Heart left ventricle (tissue), 16 donors: ENCODE measurements around the gene DNALI1. TPM values are rescaled to one million over a fixed set of nuclear protein-coding genes. Genes with fewer than 3 reads are reported as not detected.

Source experiments
- ATAC-seq, 4 donors: fragments of 200-7000 bp; cut with Tn5 transposase; one replicate each; pipeline ENCODE4 v1.9.1; 2020 to 2022; ENCODE audit warnings: moderate library complexity in 4 of 4, mild to moderate bottlenecking in 3 of 4, moderate number of reproducible peaks in 1 of 4
- DNase-seq, 5 donors: peaks; one replicate each; pipeline ENCODE4 v3.0.0-alpha.2; 2020
- H3K27ac ChIP-seq, 12 donors: fragments of 200-600 bp; sonication (generic) in 4 of 12; one replicate each; pipeline versions ENCODE4 v1.5.0 to v1.8.0; 2016 to 2022; ENCODE audit warnings: mild to moderate bottlenecking in 2 of 12
- H3K27me3 ChIP-seq, 9 donors: fragments of 200-600 bp; sonication (generic) in 2 of 9; one replicate each; pipeline versions ENCODE4 v1.5.1 to v1.8.0; 2016 to 2022; ENCODE audit warnings: mild to moderate bottlenecking in 3 of 9
- H3K36me3 ChIP-seq, 9 donors: fragments of 200-600 bp; sonication (generic) in 2 of 9; one replicate each; pipeline versions ENCODE4 v1.5.0 to v1.8.0; 2018 to 2022; ENCODE audit warnings: mild to moderate bottlenecking in 2 of 9
- H3K4me1 ChIP-seq, 12 donors: fragments of 200-600 bp; sonication (generic) in 4 of 12; one replicate each; pipeline versions ENCODE4 v1.5.0 to v1.8.0; 2016 to 2022; ENCODE audit warnings: mild to moderate bottlenecking in 3 of 12
- H3K4me3 ChIP-seq, 12 donors: fragments of 200-600 bp; sonication (generic) in 4 of 12; one replicate each; pipeline versions ENCODE4 v1.5.0 to v1.8.0; 2017 to 2022; ENCODE audit warnings: mild to moderate bottlenecking in 9 of 12, moderate library complexity in 4 of 12
- H3K9me3 ChIP-seq, 12 donors: fragments of 200-600 bp; sonication (generic) in 4 of 12; one replicate each; pipeline versions ENCODE4 v1.5.0 to v1.8.0; 2016 to 2022; ENCODE audit warnings: mild to moderate bottlenecking in 1 of 12
- CTCF ChIP-seq, 12 donors: fragments of 200-600 bp; sonication (generic) in 4 of 12; IDR thresholded peaks; one replicate each; pipeline versions ENCODE4 v1.5.0 to v1.8.0; 2018 to 2022; ENCODE audit warnings: antibody characterized with exemption in 12 of 12, mild to moderate bottlenecking in 5 of 12
- POLR2A ChIP-seq, 2 donors: fragments of 450-650 bp; IDR thresholded peaks; one replicate each; pipeline ENCODE4 v1.6.1; 2017; ENCODE audit warnings: antibody characterized with exemption in 2 of 2, mild to moderate bottlenecking in 2 of 2, moderate library complexity in 2 of 2
- WGBS, 4 donors: extraction: QIAGEN DNeasy Blood & Tissue Kit in 2 of 4; methylation state at CpG; one replicate each; pipeline versions ENCODE4 v1.1.5 to v1.1.7; 2013 to 2018; 5-methylcytosine and 5-hydroxymethylcytosine counted together
- intact Hi-C, 10 donors: fragments of 100-400 bp; cut with DNase I; formaldehyde crosslinking; loops; one replicate each; pipeline versions ENCODE4 v1.11.1 to v1.14.2; 2022
- polyA plus RNA-seq, 2 donors: library from polyadenylated mRNA; stranded (reverse); fragments of 200-250 nt; gene quantifications; one replicate each; pipeline ENCODE4 v1.2.3, GENCODE V29; 2013
- total RNA-seq, 9 donors: library from RNA; depleted of rRNA in 2 of 9; stranded (reverse); fragments of >200 nt in 2 of 9; fragmentation: NEBNext Ultra II Directional in 3 of 9; extraction: Animal tissue kit (Norgen Biotek cat#: 25700) in 3 of 9; gene quantifications; one replicate each; pipeline versions ENCODE4 v1.1.0 to v1.2.4, GENCODE V29; 2016 to 2023
- donor health status: ischemic (EF 13 %, LVEDD 7.1; RV severe dilation, severe dysfunction).
- donor health status: healthy with polysubstance abuse.
- donor health status: DM: no; HTN: yes; CAD: no.
- donor health status: DM: no; HTN: no; CAD: no.
- donor health status: ischemic (EF 25% LVEDD 6.9; RV normal size, moderate dysfunction).
- donor health status: ischemic (EF 25% LVEDD 5.7; RV mildly dilated, moderate dysfunction).
- donor health status: healthy.
- donor health status: DM: yes; HTN: yes; CAD: no.
- donor health status: ischemic (EF 35%, LVEDD 5.7; RV mildly dilated, moderate dysfunction).
- donor health status: nonischemic (EF 11% LVEDD 7.7; RV severe dilation, severe dysfunction).
- donor health status: DM: yes; HTN: yes; CAD: no.
- donor health status: PGD.
- donor health status: ischemic (EF 29% LVEDD 5.4; RV normal size, mild dysfunction).
- donor health status: nonischemic (EF 23%, LVEDD 6.1; RV moderate dilation, normal function).

Gene DNALI1
- total and polyA plus RNA-seq, 11 donors = 1.9 to 12.5 (median 3.3) TPM

GRCh38 chr1:37612186-37612585, 55.4 kb downstream of the DNALI1 start:
- no peak for ATAC-seq
- no peaks in the 10 kb centered on the region for H3K4me1 ChIP-seq
- no peak for DNase-seq
- no peaks in the 10 kb centered on the region for H3K9me3 ChIP-seq
- no peak overlapping the region for H3K27ac ChIP-seq
- intact Hi-C loops = no loop called here
- no peak for TF ChIP-seq POLR2A (IDR thresholded peaks at IDR 0.05)
- no peak for TF ChIP-seq CTCF (IDR thresholded peaks at IDR 0.05)
- no peak overlapping the region for H3K4me3 ChIP-seq
- WGBS, 4 donors = 55 to 73% (median 66%) methylated on average over 4 of the region's 4 CpGs
- peaks cover 0 to 49% (median 19%) of the 10 kb centered on the region in 9 donors for H3K27me3 ChIP-seq
- H3K36me3 ChIP-seq = no peaks in the 10 kb centered on the region

GRCh38 chr1:37614105-37614504, 57.4 kb downstream of the DNALI1 start:
- H3K4me3 ChIP-seq = no peak overlapping the region
- H3K27me3 ChIP-seq = peaks cover 0 to 57% (median 17%) of the 10 kb centered on the region in 9 donors
- TF ChIP-seq CTCF (IDR thresholded peaks at IDR 0.05) (no peak), POLR2A (IDR thresholded peaks at IDR 0.05) (no peak)
- ATAC-seq (no peak), DNase-seq (no peak)
- 63 to 78% (median 78%) methylated on average over 3 to 5 of the region's 5 CpGs for WGBS, 4 donors
- H3K4me1 ChIP-seq = no peaks in the 10 kb centered on the region
- H3K36me3 ChIP-seq = no peaks in the 10 kb centered on the region
- no peak overlapping the region for H3K27ac ChIP-seq
- no peaks in the 10 kb centered on the region for H3K9me3 ChIP-seq
- intact Hi-C loops = no loop called here

- TF ChIP-seq POLR2A (IDR thresholded peaks at IDR 0.05) (no peak), CTCF (IDR thresholded peaks at IDR 0.05) (no peak)
- Histone ChIP-seq H3K4me1 (no peaks in the 10 kb centered on the region), H3K27me3 (peaks cover 0 to 70% (median 20%) of the 10 kb centered on the region in 9 donors), H3K9me3 (no peaks in the 10 kb centered on the region), H3K27ac (no peak overlapping the region), H3K36me3 (no peaks in the 10 kb centered on the region), H3K4me3 (no peak overlapping the region)
- ATAC-seq (no peak), DNase-seq (no peak)
- 69 to 76% (median 72%) methylated on average over 9 to 14 of the region's 14 CpGs for WGBS, 4 donors
- intact Hi-C loops = no loop called here
Observed at GRCh38 chr1:37616330-37616729, 59.6 kb downstream of the DNALI1 start.

Other genes with a start within 250 kb of the DNALI1 start
- 1 to 10 TPM; 1.8 to 8.5 (median 4.5) TPM for gene ZC3H12A, start 82.4 kb upstream of the DNALI1 start, total RNA-seq
- 1 to 10 TPM; 2.4 to 6.7 TPM for gene ZC3H12A, start 82.4 kb upstream of the DNALI1 start, polyA plus RNA-seq
- gene MEAF6, start 42.2 kb upstream of the DNALI1 start, total RNA-seq = 10 to 100 TPM; 28.9 to 51.3 (median 39.6) TPM
- 10 to 100 TPM; 27.4 to 55.7 TPM for gene MEAF6, start 42.2 kb upstream of the DNALI1 start, polyA plus RNA-seq
- 10 to 100 TPM in 2 of 9 donors, 1 to 10 TPM in 7; 6.8 to 11.2 (median 9.0) TPM for gene SNIP1, start 2.6 kb upstream of the DNALI1 start, total RNA-seq
- gene SNIP1, start 2.6 kb upstream of the DNALI1 start, polyA plus RNA-seq = 1 to 10 TPM; 3.0 to 6.9 TPM
- 10 to 100 TPM; 19.4 to 29.7 (median 23.8) TPM for gene GNL2, start 39.0 kb downstream of the DNALI1 start, total RNA-seq
- gene GNL2, start 39.0 kb downstream of the DNALI1 start, polyA plus RNA-seq = 10 to 100 TPM; 39.0 to 76.7 TPM
- gene RSPO1, start 78.0 kb downstream of the DNALI1 start, total RNA-seq = 10 to 100 TPM in 1 of 9 donors, not detected in 8; 13.2 TPM
- gene RSPO1, start 78.0 kb downstream of the DNALI1 start, polyA plus RNA-seq = not detected
- 1 to 10 TPM in 1 of 9 donors, under 1 TPM in 7, not detected in 1; 0.12 to 5.0 (median 0.36) TPM for gene CDCA8, start 135.6 kb downstream of the DNALI1 start, total RNA-seq
- under 1 TPM; 0.30 to 0.51 TPM for gene CDCA8, start 135.6 kb downstream of the DNALI1 start, polyA plus RNA-seq
- under 1 TPM in 4 of 9 donors, not detected in 5; 0.05 to 0.60 (median 0.13) TPM for gene EPHA10, start 208.2 kb downstream of the DNALI1 start, total RNA-seq
- gene EPHA10, start 208.2 kb downstream of the DNALI1 start, polyA plus RNA-seq = under 1 TPM; 0.01 to 0.11 TPM
- gene MANEAL, start 236.9 kb downstream of the DNALI1 start, total RNA-seq = 1 to 10 TPM in 5 of 9 donors, under 1 TPM in 4; 0.63 to 2.9 (median 1.1) TPM
- under 1 TPM; 0.53 to 0.97 TPM for gene MANEAL, start 236.9 kb downstream of the DNALI1 start, polyA plus RNA-seq